SK-N-SH (cell line): ENCODE measurements around the gene TIAM2. TPM values are rescaled to one million over a fixed set of nuclear protein-coding genes. Genes with fewer than 3 reads are reported as not detected.

Experiments used
- CTCF ChIA-PET: fragments of 300-600, 350-600 bp; formaldehyde crosslinking; extraction: SDS; loops from one replicate; lab custom pipeline; 2021; lab: Yijun Ruan, JAX
- POLR2A ChIA-PET: fragments of 350-600 bp; sonication (Branson Sonifier 250); formaldehyde crosslinking; extraction: SDS; loops from one replicate; lab custom pipeline; 2020; ENCODE audit warnings: antibody characterized with exemption, inconsistent platforms; lab: Yijun Ruan, JAX
- DNase-seq: peaks from one replicate; pipeline ENCODE4 v3.0.0; 2012
- H2AFZ ChIP-seq: fragments of 200-600 bp; sonication (generic); 2 replicates; pipeline ENCODE4 v1.8.1; 2016; ENCODE audit warnings: antibody characterized with exemption, mild to moderate bottlenecking, low read depth
- H3F3A ChIP-seq: fragments of 200-600 bp; sonication (generic); replicated peaks from 2 replicates; pipeline ENCODE3; 2016; ENCODE audit warnings: antibody characterized with exemption, mild to moderate bottlenecking; ENCODE audit not compliant: insufficient read depth
- H3K27ac ChIP-seq, 2 experiments: fragments of 200-500 bp in 1 of 2; fragments of 200-600 bp in 1 of 2; sonication (Bioruptor generic) in 1 of 2; sonication (generic), shearing (Covaris generic) in 1 of 2; 2 replicates each; pipeline versions ENCODE4 v1.5.1 to v1.6.1; 2014 to 2016; ENCODE audit warnings: low read depth in 2 of 2, inconsistent platforms in 1 of 2, low read length in 1 of 2, mild to moderate bottlenecking in 1 of 2, mixed read lengths in 1 of 2
- H3K27me3 ChIP-seq: fragments of 200-600 bp; sonication (generic), shearing (Covaris generic); 2 replicates; pipeline ENCODE4 v1.6.1; 2016; ENCODE audit warnings: mixed run types; ENCODE audit not compliant: insufficient read depth
- H3K36me3 ChIP-seq, 2 experiments: fragments of 200-500 bp in 1 of 2; fragments of 200-600 bp in 1 of 2; sonication (Bioruptor generic) in 1 of 2; sonication (generic) in 1 of 2; replicated peaks in 1 of 2; 2 replicates each; pipeline versions ENCODE3 to v1.5.1; 2014 to 2016; ENCODE audit warnings: low read length in 1 of 2, mild to moderate bottlenecking in 1 of 2; ENCODE audit not compliant: insufficient read depth in 2 of 2, control insufficient read depth in 1 of 2
- H3K4me1 ChIP-seq, 2 experiments: fragments of 200-500 bp in 1 of 2; fragments of 200-600 bp in 1 of 2; sonication (Bioruptor generic) in 1 of 2; sonication (generic), shearing (Covaris generic) in 1 of 2; 2 replicates each; pipeline versions ENCODE4 v1.5.1 to v1.6.1; 2014 to 2016; ENCODE audit warnings: low read depth in 1 of 2, low read length in 1 of 2, mixed run types in 1 of 2; ENCODE audit not compliant: insufficient read depth in 2 of 2, control insufficient read depth in 1 of 2
- H3K4me2 ChIP-seq: fragments of 200-600 bp; sonication (generic), shearing (Covaris generic); 2 replicates; pipeline ENCODE4 v1.6.1; 2017; ENCODE audit warnings: mixed run types
- H3K4me3 ChIP-seq, 2 experiments: fragments of 200-500 bp in 1 of 2; fragments of 200-600 bp in 1 of 2; sonication (Bioruptor generic) in 1 of 2; sonication (generic), shearing (Covaris generic) in 1 of 2; 2 replicates each; pipeline versions ENCODE4 v1.5.1 to v1.8.1; 2014 to 2016; ENCODE audit warnings: low read depth in 2 of 2, inconsistent platforms in 1 of 2, low read length in 1 of 2, mild to moderate bottlenecking in 1 of 2, mixed read lengths in 1 of 2, moderate library complexity in 1 of 2
- H3K79me2 ChIP-seq: fragments of 200-600 bp; sonication (generic); 2 replicates; pipeline ENCODE4 v1.8.1; 2017; ENCODE audit warnings: mild to moderate bottlenecking; ENCODE audit not compliant: insufficient read depth
- H3K9ac ChIP-seq: fragments of 200-600 bp; sonication (generic); 2 replicates; pipeline ENCODE4 v1.6.1; 2017; ENCODE audit warnings: mixed run types
- H3K9me2 ChIP-seq: fragments of 200-600 bp; sonication (generic); 2 replicates; pipeline ENCODE4 v1.6.1; 2017; ENCODE audit warnings: mixed run types
- H3K9me3 ChIP-seq: fragments of 200-600 bp; sonication (generic); 2 replicates; pipeline ENCODE4 v1.6.1; 2017; ENCODE audit warnings: mixed run types, mild to moderate bottlenecking, moderate library complexity
- H4K20me1 ChIP-seq: fragments of 200-600 bp; sonication (generic); 2 replicates; pipeline ENCODE4 v1.6.1; 2017; ENCODE audit warnings: mild to moderate bottlenecking, mixed run types; ENCODE audit not compliant: insufficient read depth
- CHD2 ChIP-seq: fragments of 150-350 bp; IDR thresholded peaks from 2 replicates; pipeline ENCODE4 v1.6.1; 2018; ENCODE audit warnings: low read length; ENCODE audit not compliant: partially characterized antibody
- ELF1 ChIP-seq: IDR thresholded peaks from 2 replicates; pipeline ENCODE4 v1.4.0; 2012
- EP300 ChIP-seq, 2 experiments: IDR thresholded peaks; 2 replicates each; pipeline versions ENCODE4 v1.4.0 to v1.6.1; 2012; ENCODE audit warnings: borderline replicate concordance in 1 of 2, low read depth in 1 of 2, low read length in 1 of 2
- EZH2phosphoT487 ChIP-seq: fragments of 200-600 bp; sonication (generic); IDR thresholded peaks from 2 replicates; pipeline ENCODE4 v1.6.1; 2017; ENCODE audit warnings: low read depth, mixed run types, mild to moderate bottlenecking, antibody characterized with exemption, moderate library complexity, borderline replicate concordance
- FOXJ3 ChIP-seq: sonication (generic); formaldehyde crosslinking; IDR thresholded peaks from 2 replicates; pipeline ENCODE4 v1.5.1; 2020; ENCODE audit warnings: mild to moderate bottlenecking, missing genetic modification reagents
- GABPA ChIP-seq: IDR thresholded peaks from 2 replicates; pipeline ENCODE4 v1.4.0; 2012; ENCODE audit warnings: low read depth, mild to moderate bottlenecking
- GATA2 ChIP-seq: sonication (generic); formaldehyde crosslinking; IDR thresholded peaks from 2 replicates; pipeline ENCODE4 v1.5.0; 2020; ENCODE audit warnings: mild to moderate bottlenecking, missing genetic modification reagents
- IRF3 ChIP-seq: fragments of 150-350 bp; IDR thresholded peaks from 2 replicates; pipeline ENCODE4 v1.6.1; 2016; ENCODE audit warnings: mild to moderate bottlenecking, low read depth, low read length
- JUND ChIP-seq: IDR thresholded peaks from 2 replicates; pipeline ENCODE4 v1.4.0; 2012
- NFIC ChIP-seq: IDR thresholded peaks from 2 replicates; pipeline ENCODE4 v1.4.0; 2012; ENCODE audit warnings: borderline replicate concordance
- NRF1 ChIP-seq: IDR thresholded peaks from 2 replicates; pipeline ENCODE4 v1.6.1; 2012; ENCODE audit warnings: low read depth, mild to moderate bottlenecking, low read length
- RCOR1 ChIP-seq: fragments of 150-350 bp; IDR thresholded peaks from 2 replicates; pipeline ENCODE4 v1.6.1; 2017; ENCODE audit warnings: antibody characterized with exemption, low read length
- RFX5 ChIP-seq: IDR thresholded peaks from 2 replicates; pipeline ENCODE4 v1.6.1; 2012; ENCODE audit warnings: mild to moderate bottlenecking, improper control_type of control experiment, low read length
- RXRA ChIP-seq: IDR thresholded peaks from 2 replicates; pipeline ENCODE4 v1.4.0; 2012; ENCODE audit warnings: low read depth, mild to moderate bottlenecking, borderline replicate concordance
- SIN3A ChIP-seq: IDR thresholded peaks from 2 replicates; pipeline ENCODE4 v1.6.1; 2012; ENCODE audit warnings: low read depth, mild to moderate bottlenecking, low read length, moderate library complexity, borderline replicate concordance
- SMC3 ChIP-seq: IDR thresholded peaks from 2 replicates; pipeline ENCODE4 v1.6.1; 2012; ENCODE audit warnings: low read depth, low read length, improper control_type of control experiment
- TAF1 ChIP-seq: IDR thresholded peaks from 2 replicates; pipeline ENCODE4 v1.6.1; 2012; ENCODE audit warnings: low read depth, mild to moderate bottlenecking, low read length, moderate library complexity, borderline replicate concordance
- TEAD4 ChIP-seq: IDR thresholded peaks from 2 replicates; pipeline ENCODE4 v1.4.0; 2012; ENCODE audit warnings: mild to moderate bottlenecking, borderline replicate concordance; ENCODE audit not compliant: insufficient read depth
- USF1 ChIP-seq: IDR thresholded peaks from 2 replicates; pipeline ENCODE4 v1.4.0; 2012; ENCODE audit warnings: low read depth, borderline replicate concordance
- USF2 ChIP-seq: fragments of 150-350 bp; IDR thresholded peaks from 2 replicates; pipeline ENCODE4 v1.6.1; 2017; ENCODE audit warnings: antibody characterized with exemption, low read length, low read depth, borderline replicate concordance
- WGBS: methylation state at CpG from one replicate; pipeline ENCODE4 v1.1.6; 2017; ENCODE audit warnings: low lambda C conversion rate; 5-methylcytosine and 5-hydroxymethylcytosine counted together
- polyA plus RNA-seq, 3 experiments: library from polyadenylated mRNA; depleted of rRNA; stranded (reverse); fragments of >200 nt; gene quantifications; 2 replicates each; pipeline ENCODE4 v1.2.3, GENCODE V29; 2012

TIAM2 gene
- polyA plus RNA-seq, 1 of the 3 experiments (the other 2 are of a cell fraction): 13.6 TPM

GRCh38 chr6:155050311-155050710 lies 55.2 kb downstream of the TIAM2 start:
- CTCF ChIA-PET: interaction anchor here (0.6 to 1.1 kb wide), 2 partner anchors 73 to 361 kb away, joined by 3 read pairs; no protein-coding TSS in a partner anchor
- POLR2A ChIA-PET: no interaction called here
- Histone ChIP-seq H3K4me2 (no peak overlapping the region), H3K4me3 (no peak overlapping the region), H3K27ac (no peak overlapping the region), H3F3A (no peaks in the 10 kb centered on the region), H3K9ac (no peak overlapping the region), H3K4me1 (no peaks in the 10 kb centered on the region), H3K27me3 (no peaks in the 10 kb centered on the region), H3K79me2 (peaks cover 4% of the 10 kb centered on the region; the same call in 1 of the 2 replicates), H3K9me2 (no peaks in the 10 kb centered on the region), H2AFZ (no peak overlapping the region), H3K9me3 (no peaks in the 10 kb centered on the region), H4K20me1 (no peaks in the 10 kb centered on the region)
- no peak for DNase-seq
- WGBS: 84% methylated on average over 5 of the region's 5 CpGs
- TF ChIP-seq TEAD4: no peak
- TF ChIP-seq GABPA: no peak
- no peak for TF ChIP-seq RXRA
- TF ChIP-seq GATA2 (CRISPR knock-in tag): no peak
- TF ChIP-seq SIN3A: no peak
- no peak for TF ChIP-seq SMC3
- TF ChIP-seq, all 33 proteins: peak for 0
- H3K36me3 ChIP-seq: no peaks in the 10 kb centered on the region

- CTCF ChIA-PET: no interaction called here
- Histone ChIP-seq H3K4me2 (no peak overlapping the region), H3K9me3 (no peaks in the 10 kb centered on the region)
- TF ChIP-seq EP300 (IDR thresholded peaks at IDR 0.05; ENCODE audit: borderline replicate concordance in 1 of 2, low read depth in 1 of 2, low read length in 1 of 2) (no peak), RFX5 (no peak)
- TF ChIP-seq, all 33 proteins: peak for 0
- WGBS: 74% methylated on average over 12 of the region's 12 CpGs
- Histone ChIP-seq H3K9me2 (no peaks in the 10 kb centered on the region), H3K4me3 (no peak overlapping the region), H3K4me1 (no peaks in the 10 kb centered on the region), H3K79me2 (peaks cover 5% of the 10 kb centered on the region; the same call in 1 of the 2 replicates), H3K9ac (no peak overlapping the region), H3K27me3 (no peaks in the 10 kb centered on the region), H2AFZ (no peak overlapping the region), H3F3A (no peaks in the 10 kb centered on the region), H4K20me1 (no peaks in the 10 kb centered on the region), H3K27ac (no peak overlapping the region), H3K36me3 (no peaks in the 10 kb centered on the region)
- DNase-seq: no peak
- POLR2A ChIA-PET: no interaction called here
Observed at GRCh38 chr6:155054491-155055250, 59.6 kb downstream of the TIAM2 start.

- ChIA-PET POLR2A (no interaction called here), CTCF (no interaction called here)
- Histone ChIP-seq H3K4me2 (no peak overlapping the region), H3K9me3 (no peaks in the 10 kb centered on the region), H3F3A (no peaks in the 10 kb centered on the region), H3K36me3 (no peaks in the 10 kb centered on the region), H3K9me2 (no peaks in the 10 kb centered on the region), H3K4me1 (no peaks in the 10 kb centered on the region), H4K20me1 (no peaks in the 10 kb centered on the region), H3K4me3 (no peak overlapping the region), H3K27ac (no peak overlapping the region), H3K9ac (no peak overlapping the region), H3K27me3 (no peaks in the 10 kb centered on the region), H2AFZ (no peak overlapping the region), H3K79me2 (peaks cover 8% of the 10 kb centered on the region; the same call in 1 of the 2 replicates)
- no peak for DNase-seq
- WGBS: 100% methylated on average over 2 of the region's 2 CpGs
- TF ChIP-seq FOXJ3 (CRISPR knock-in tag) (no peak), SMC3 (no peak), RCOR1 (no peak), NFIC (no peak), NRF1 (no peak), USF1 (no peak), CHD2 (no peak), EZH2phosphoT487 (no peak), USF2 (no peak), IRF3 (no peak), SIN3A (no peak), ELF1 (no peak), GATA2 (CRISPR knock-in tag) (no peak), JUND (no peak), TAF1 (no peak), TEAD4 (no peak)
Observed at GRCh38 chr6:155055729-155056128, 60.6 kb downstream of the TIAM2 start.
